Activated CD8-positive, alpha-beta T cell treated with anti-CD3 and anti-CD28 coated beads for 36 hours (primary cell): Measurements from ENCODE around the gene GLCCI1. TPM values are rescaled to one million over a fixed set of nuclear protein-coding genes. Genes with fewer than 3 reads are reported as not detected.

ENCODE experiments used
- ATAC-seq: fragments of 200-7000 bp; cut with Tn5 transposase; one replicate; pipeline ENCODE4 v1.10.0; 2021; ENCODE audit warnings: mild to moderate bottlenecking, moderate library complexity
- CTCF ChIA-PET: fragments of 350-600 bp; sonication (Branson Sonifier 250); formaldehyde crosslinking; loops from one replicate; lab custom pipeline; 2021; ENCODE audit warnings: antibody characterized with exemption; lab: Charles Lee
- POLR2A ChIA-PET: fragments of 350-600 bp; sonication (Branson Sonifier 250); formaldehyde crosslinking; loops from one replicate; lab custom pipeline; 2021; ENCODE audit warnings: antibody characterized with exemption; lab: Charles Lee
- DNase-seq: peaks from one replicate; pipeline ENCODE4 v3.0.0-alpha.2; 2020
- H3K27ac Mint-ChIP-seq: one replicate; pipeline ENCODE4 v1.8.0; 2021; ENCODE audit warnings: mild to moderate bottlenecking, mixed read lengths
- H3K27me3 Mint-ChIP-seq: one replicate; pipeline ENCODE4 v1.8.0; 2021; ENCODE audit warnings: mixed read lengths
- H3K36me3 Mint-ChIP-seq: one replicate; pipeline ENCODE4 v1.8.0; 2021; ENCODE audit warnings: low read depth, mixed read lengths
- H3K4me1 Mint-ChIP-seq: one replicate; pipeline ENCODE4 v1.8.0; 2021; ENCODE audit warnings: low read depth, mixed read lengths
- H3K4me3 Mint-ChIP-seq: one replicate; pipeline ENCODE4 v1.8.0; 2021; ENCODE audit warnings: mild to moderate bottlenecking, moderate library complexity, mixed read lengths
- H3K9me3 Mint-ChIP-seq: one replicate; pipeline ENCODE4 v1.8.0; 2021; ENCODE audit warnings: mixed read lengths
- intact Hi-C: fragments of 100-400 bp; cut with micrococcal nuclease; formaldehyde crosslinking; loops from one replicate; pipeline ENCODE4 v1.10.0; 2022
- total RNA-seq, 2 experiments: library from RNA; stranded (reverse); gene quantifications; one replicate each; pipeline ENCODE4 v1.2.3, GENCODE V29; 2021
- TF ChIP-seq, protein P1 (sequence below): fragments of 200-600 bp; IDR thresholded peaks from one replicate; pipeline ENCODE4 v1.8.0; 2022; ENCODE audit warnings: antibody characterized with exemption, mild to moderate bottlenecking

Gene GLCCI1
- total RNA-seq, 2 experiments from 2014 or later: 11.3 to 13.0 TPM

DNA sequence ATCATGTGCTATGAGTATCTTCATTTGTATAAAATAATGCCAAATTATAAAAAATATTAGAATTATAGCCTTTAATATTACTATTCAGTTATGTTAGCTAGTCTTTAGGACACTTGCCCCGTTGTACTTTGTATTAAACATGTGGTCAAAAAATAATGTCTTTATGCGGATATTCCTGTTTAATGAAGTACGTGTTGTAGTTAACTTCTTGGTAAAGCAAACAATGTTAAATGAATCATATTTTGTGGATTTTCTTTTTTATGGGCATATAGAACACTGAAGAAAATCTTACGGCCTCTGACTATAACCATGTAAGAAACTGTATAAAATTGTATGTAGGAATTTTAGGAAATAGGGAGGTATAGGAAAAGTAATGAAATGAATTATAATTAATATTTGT, 14.3 kb downstream of the GLCCI1 start:
- POLR2A ChIA-PET: no interaction called here
- Mint-ChIP-seq H3K4me1 (peaks cover 56% of the 10 kb centered on the region), H3K36me3 (peaks cover 5% of the 10 kb centered on the region), H3K27me3 (no peaks in the 10 kb centered on the region), H3K9me3 (no peaks in the 10 kb centered on the region), H3K4me3 (no peak overlapping the region), H3K27ac (no peak overlapping the region)
- TF ChIP-seq, protein P1, sequence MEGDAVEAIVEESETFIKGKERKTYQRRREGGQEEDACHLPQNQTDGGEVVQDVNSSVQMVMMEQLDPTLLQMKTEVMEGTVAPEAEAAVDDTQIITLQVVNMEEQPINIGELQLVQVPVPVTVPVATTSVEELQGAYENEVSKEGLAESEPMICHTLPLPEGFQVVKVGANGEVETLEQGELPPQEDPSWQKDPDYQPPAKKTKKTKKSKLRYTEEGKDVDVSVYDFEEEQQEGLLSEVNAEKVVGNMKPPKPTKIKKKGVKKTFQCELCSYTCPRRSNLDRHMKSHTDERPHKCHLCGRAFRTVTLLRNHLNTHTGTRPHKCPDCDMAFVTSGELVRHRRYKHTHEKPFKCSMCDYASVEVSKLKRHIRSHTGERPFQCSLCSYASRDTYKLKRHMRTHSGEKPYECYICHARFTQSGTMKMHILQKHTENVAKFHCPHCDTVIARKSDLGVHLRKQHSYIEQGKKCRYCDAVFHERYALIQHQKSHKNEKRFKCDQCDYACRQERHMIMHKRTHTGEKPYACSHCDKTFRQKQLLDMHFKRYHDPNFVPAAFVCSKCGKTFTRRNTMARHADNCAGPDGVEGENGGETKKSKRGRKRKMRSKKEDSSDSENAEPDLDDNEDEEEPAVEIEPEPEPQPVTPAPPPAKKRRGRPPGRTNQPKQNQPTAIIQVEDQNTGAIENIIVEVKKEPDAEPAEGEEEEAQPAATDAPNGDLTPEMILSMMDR: no peak
- CTCF ChIA-PET: no interaction called here
- DNase-seq (no peak), ATAC-seq (no peak)
- intact Hi-C loops: no loop called here

DNA sequence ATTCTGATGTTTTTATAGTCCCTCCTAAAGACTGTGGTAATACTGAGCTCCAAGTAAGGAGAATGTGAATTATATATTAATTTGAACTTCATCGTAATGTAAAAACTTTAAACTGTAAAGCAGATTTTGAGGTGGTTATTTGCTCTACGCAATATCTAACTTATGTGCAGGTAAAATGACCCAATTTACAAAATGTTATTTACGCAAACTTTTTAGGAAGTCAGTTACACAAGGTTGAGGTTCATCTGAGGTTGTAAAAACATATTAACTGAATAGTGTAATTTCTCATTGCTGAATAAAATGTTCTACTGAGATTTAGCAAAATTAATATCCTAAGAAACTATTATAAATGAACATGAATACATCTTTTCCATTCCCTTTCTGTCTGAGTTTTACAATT, 15.8 kb downstream of the GLCCI1 start:
- Mint-ChIP-seq H3K36me3 (peaks cover 5% of the 10 kb centered on the region), H3K4me3 (no peak overlapping the region), H3K27ac (no peak overlapping the region), H3K4me1 (peaks cover 61% of the 10 kb centered on the region), H3K27me3 (no peaks in the 10 kb centered on the region), H3K9me3 (no peaks in the 10 kb centered on the region)
- TF ChIP-seq, protein P1: no peak
- intact Hi-C loops: no loop called here
- POLR2A ChIA-PET: no interaction called here
- ATAC-seq: no peak
- no peak for DNase-seq
- CTCF ChIA-PET: no interaction called here

DNA sequence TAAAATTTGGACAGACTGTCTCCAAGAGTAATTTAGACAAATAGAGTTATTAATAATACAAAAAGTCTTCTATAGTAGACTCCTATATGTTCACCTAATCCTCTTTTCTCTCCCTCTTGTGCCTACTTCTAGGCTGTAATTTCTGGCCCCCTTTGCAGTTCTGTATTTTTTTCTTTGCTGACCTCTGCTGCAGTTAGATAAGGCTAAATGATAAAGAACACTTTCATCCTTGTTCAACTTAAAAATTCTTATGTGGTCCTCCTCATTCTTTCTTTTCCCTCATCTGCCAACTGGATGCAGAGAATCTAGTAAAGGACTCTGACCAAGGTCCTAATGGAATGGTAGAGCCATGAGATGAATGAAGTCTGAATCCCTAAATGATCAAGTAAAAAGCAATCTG, 20.1 kb downstream of the GLCCI1 start:
- intact Hi-C loops: no loop called here
- Mint-ChIP-seq H3K4me1 (peaks cover 49% of the 10 kb centered on the region), H3K36me3 (peaks cover 5% of the 10 kb centered on the region), H3K4me3 (no peak overlapping the region), H3K9me3 (peaks cover 12% of the 10 kb centered on the region), H3K27me3 (no peaks in the 10 kb centered on the region), H3K27ac (no peak overlapping the region)
- ChIA-PET CTCF (interaction anchor here (1.1 kb wide), 1 partner anchor 18 kb away, joined by 3 read pairs; no protein-coding TSS in a partner anchor), POLR2A (no interaction called here)
- DNase-seq (no peak), ATAC-seq (no peak)
- TF ChIP-seq, protein P1: no peak

DNA sequence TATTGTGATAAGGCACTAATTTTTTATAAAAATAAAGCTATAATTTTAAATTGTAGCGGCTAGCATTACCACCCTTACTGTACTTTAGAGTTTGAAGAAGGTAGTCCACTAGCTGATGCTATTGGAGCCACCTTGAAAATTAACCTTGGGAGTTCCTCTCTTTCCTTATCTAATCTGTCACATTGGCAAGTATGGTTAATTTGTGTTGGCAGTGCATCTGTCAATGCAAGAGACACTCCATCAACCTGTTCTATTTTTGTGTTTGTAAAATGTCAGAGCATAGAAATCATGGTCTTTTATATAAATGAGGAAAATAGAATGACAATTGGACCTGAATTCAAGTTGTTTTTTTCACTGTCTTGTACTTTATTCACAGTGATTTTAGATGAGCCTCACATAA, 20.5 kb downstream of the GLCCI1 start:
- peaks cover 48% of the 10 kb centered on the region for H3K4me1 Mint-ChIP-seq
- H3K27ac Mint-ChIP-seq: peak overlapping the region; percentile 79
- POLR2A ChIA-PET: no interaction called here
- DNase-seq (no peak), ATAC-seq (no peak)
- peak overlapping the region; percentile 67 for H3K4me3 Mint-ChIP-seq
- TF ChIP-seq, protein P1: no peak
- H3K36me3 Mint-ChIP-seq: peaks cover 5% of the 10 kb centered on the region
- H3K27me3 Mint-ChIP-seq: no peaks in the 10 kb centered on the region
- CTCF ChIA-PET: interaction anchor here (0.9 to 1.2 kb wide), 3 partner anchors 18 to 46 kb away, joined by 3 read pairs; no protein-coding TSS in a partner anchor
- peaks cover 12% of the 10 kb centered on the region for H3K9me3 Mint-ChIP-seq
- intact Hi-C loops: no loop called here

DNA sequence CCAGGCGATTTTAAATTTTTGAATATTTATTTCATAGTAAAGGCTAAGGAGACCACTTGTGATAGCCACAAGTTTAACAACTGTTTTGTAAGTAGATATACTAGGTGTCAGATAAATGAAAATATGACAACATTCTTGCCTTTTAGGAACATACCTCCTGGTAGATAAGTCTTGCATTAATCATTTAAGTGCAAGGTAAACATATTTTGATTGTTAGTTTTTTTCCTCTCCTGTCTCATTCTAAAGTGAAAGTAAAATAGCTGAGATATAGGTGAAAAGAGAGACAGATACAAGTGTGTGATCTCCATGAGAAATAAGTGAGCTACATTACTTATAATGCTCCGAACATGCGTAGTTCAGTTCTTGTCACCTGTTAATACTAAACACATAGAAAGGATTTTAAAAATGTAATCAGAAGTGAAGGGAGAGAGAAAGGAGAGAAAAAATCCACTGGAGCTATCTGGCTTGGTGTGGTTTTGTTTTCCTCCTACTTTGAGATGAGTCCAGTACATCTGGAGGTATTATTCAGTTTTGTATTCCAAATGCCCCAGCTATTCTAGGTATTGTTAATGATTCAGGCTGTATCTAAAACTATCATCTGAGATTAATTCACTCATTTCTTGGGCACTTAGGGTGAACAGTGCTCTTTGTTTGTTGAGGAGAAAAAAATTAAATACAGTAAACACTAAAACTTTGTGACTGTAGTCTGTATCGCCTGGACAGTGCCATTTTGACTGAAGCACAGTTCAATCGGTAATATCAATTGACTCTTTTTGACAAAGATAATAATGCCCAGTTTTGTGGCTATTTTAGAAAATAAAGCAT, 21.2 kb downstream of the GLCCI1 start:
- intact Hi-C loops: loop anchor here (10.0 kb wide), 1 partner anchor 345 kb away; the partner anchor contains the start of gene UMAD1
- TF ChIP-seq, protein P1: no peak
- ATAC-seq: peak; percentile 54
- Mint-ChIP-seq H3K4me3 (peak overlapping the region; percentile 67), H3K9me3 (peaks cover 13% of the 10 kb centered on the region), H3K4me1 (peaks cover 47% of the 10 kb centered on the region), H3K27ac (peak overlapping the region; percentile 79), H3K36me3 (peaks cover 5% of the 10 kb centered on the region), H3K27me3 (no peaks in the 10 kb centered on the region)
- POLR2A ChIA-PET: no interaction called here
- no peak for DNase-seq
- CTCF ChIA-PET: interaction anchor here (0.9 to 1.2 kb wide), 3 partner anchors 17 to 45 kb away, joined by 3 read pairs; no protein-coding TSS in a partner anchor
